Stimulated activated CD8-positive, alpha-beta memory T cell treated with anti-CD3 and anti-CD28 coated beads, Interleukin-15, amount 100 ng/mL, for 24 hours (primary cell): Measurements from ENCODE around the gene VPS35L.

Experiments
- DNase-seq: peaks from one replicate; pipeline ENCODE4 v3.0.0-alpha.2; 2020; ENCODE audit warnings: low read depth

Gene VPS35L

DNA sequence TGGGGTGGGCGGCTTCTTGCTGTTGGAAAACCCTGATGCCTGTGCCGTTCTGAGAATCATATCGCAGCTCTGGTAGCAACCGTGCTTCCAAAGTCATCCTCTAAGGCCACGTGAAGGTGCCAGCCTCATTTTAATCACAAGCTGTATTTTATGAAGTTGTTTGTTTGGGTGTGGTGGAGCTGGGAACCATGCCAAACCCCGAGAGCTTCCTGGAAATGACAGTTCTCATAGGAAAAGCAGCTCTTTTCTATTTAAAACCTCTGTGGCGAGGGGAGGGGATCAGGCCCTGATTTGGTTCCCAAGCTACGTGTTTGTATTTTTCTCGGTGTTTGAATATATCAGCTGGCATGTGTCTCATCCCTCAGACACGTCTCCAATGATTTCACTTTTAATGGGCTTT is 140.8 kb downstream of the VPS35L start:
- no peak for DNase-seq

- no peak for DNase-seq
Observed at GRCh38 chr16:19696961-19697360, 141.5 kb downstream of the VPS35L start.

DNA sequence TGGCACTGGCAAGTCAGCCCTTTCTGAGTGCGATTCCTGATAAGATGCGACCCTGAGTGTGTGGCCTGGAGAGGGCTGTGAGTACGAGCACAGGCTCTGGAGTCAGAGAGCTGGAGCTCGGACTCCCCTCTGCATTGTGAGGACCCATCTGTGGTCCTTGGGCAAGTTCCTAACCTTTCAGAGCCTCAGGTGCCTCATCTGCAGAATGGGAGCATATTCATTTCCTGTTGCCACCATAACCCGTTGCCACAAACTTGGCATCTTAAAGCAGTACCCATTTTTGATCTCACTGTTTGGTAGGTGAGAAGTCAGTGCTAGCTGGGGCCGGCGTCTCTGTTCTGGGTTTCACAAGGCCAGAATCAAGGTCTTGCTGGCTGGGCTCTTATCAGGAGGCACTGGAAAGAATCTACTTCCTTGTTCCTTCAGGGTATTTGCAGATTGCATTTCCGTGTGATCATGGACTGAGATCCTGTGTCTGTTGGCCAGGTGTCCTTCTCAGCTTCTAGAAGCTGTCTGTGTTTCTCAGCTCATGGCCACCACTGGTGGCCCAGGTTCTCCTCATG is 142.3 kb downstream of the VPS35L start:
- no peak for DNase-seq

GRCh38 chr16:19698480-19699465 is 143.3 kb downstream of the VPS35L start:
- DNase-seq, result no peak

GRCh38 chr16:19699472-19699871 is 144.0 kb downstream of the VPS35L start:
- DNase-seq, result no peak

DNA sequence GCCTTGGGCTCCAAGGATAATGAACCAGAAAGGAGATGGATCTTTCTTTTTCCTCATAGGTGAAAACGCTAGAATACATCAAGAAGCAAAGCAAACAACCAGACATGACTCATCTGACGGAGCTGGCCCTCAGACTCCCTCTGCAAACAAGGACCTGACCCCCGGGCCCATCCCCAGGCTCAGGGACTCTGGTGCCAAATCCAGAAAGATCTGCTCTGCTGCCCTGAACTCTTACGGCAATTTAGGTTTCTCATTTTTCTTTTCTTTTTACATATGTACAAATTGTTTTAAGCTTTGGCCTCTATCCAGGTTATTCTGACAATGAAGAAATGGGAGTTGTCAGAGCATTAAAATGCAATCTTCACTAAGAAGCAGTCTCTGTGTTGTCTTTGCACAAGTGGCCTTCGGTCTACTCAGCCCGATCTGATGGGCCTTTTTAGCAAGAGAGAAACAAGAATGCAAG is 144.8 kb downstream of the VPS35L start:
- DNase-seq, result no peak

DNA sequence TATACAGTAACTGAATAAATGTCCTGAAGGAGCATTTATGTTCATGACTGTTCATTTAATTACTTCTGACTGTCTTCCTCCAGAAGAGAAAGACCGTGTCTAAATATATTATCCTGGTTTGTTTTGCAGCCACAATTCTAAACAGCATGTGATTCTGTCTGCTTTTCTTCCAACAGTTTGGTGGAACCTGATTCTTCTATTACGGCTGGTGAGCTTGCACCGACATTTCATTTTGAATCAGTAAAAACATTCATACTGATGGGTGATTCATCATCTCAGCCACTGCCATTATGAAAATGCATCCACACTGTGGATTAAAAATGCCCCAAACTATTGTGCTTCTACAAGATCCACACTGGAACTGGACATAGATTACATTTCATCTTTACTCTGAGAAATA is 145.6 kb downstream of the VPS35L start:
- DNase-seq, result no peak

GRCh38 chr16:19703172-19703889 is 147.8 kb downstream of the VPS35L start:
- no peak for DNase-seq

DNA sequence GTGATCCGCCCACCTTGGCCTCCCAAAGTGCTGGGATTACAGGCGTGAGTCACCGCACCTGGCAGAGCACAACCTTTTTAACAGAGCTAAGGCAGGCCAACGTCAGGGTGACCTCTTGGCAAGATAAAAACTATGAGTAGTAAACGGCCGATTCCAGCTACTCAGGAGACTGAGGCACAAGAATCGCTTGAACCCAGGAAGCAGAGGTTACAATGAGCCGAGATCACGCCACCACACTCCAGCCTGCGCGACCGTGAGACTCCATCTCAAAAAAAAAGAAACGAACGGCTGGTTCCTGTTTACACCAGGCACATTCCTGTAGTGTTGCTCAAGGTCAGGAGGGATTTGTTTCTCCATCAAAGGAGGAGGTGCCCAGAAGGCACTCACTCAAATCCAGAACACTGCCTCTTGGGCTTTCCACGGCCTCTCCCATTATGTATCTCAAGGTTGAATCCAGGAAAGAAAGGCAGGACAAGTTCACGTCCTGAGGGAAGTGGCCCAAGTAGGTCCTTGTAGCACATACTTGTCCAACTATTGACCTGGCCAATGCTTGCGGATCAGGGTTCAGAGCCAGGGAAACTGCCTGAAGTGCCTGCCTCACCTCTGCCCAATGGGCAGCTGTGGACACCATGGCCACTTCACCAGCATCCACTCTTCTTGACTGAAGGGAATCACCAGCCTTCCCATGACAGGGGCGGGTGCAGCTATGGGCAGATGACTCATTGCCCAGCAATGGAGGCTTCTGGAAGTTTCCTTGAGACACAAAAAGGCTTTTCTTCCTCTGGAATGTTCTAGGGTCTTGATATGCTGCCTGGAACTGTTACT is 149.0 kb downstream of the VPS35L start:
- no peak for DNase-seq

DNA sequence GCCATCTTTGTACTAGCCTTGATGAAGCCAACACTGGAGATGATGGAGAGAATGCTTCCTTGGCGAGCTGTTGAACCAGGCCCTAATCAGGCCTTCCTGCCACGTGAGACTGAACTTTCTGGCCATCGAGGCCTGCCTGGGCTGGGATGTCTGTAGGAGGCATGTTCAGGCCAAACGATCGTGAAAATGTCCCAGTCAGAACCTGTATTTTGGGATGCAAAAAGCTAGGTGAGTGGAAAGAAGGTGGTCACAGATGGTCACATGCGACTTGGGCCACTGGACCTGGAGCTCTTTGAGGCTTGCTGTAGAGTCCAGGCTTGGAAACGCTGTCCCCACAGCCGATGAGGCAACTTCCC is 149.6 kb downstream of the VPS35L start:
- DNase-seq, result no peak

DNA sequence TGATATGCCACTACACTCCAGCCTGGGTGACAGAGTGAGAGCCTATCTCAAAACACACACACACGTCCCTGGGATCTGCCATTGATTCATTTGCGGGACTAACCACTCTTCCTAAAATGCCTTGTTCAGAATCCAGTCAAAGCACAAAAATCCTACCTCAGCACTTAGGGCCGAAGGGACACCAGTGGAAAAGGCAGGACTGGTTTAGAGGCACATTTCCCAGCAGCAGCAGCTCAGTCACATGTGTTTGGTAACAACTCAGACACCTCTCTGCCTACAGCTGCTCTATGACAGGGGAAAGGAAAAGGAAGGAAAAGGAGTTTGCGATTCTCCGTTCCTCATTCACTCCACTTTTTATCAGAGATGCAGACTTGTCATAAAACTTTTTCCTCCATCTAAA is 150.3 kb downstream of the VPS35L start:
- DNase-seq, result no peak

DNA sequence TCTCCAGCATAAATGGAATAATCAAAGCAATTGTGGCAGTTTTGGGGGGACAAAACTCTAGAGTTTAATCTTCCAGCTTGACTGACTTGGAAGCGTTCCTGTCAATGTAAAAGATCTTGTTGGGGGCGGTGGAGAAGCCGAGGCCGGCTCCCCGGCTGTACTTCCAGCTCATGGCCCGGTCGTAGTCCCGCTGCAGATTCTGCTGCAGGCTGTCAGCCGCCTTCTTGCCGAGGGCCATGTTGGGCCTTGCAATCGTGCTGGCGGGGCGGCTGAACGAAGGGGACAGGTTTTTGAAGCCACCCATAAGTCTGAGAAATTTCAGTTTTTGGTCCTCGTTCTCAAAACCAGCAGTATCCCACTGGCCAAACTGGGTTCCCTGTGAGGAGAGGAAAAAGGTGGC is 151.3 kb downstream of the VPS35L start:
- no peak for DNase-seq

DNA sequence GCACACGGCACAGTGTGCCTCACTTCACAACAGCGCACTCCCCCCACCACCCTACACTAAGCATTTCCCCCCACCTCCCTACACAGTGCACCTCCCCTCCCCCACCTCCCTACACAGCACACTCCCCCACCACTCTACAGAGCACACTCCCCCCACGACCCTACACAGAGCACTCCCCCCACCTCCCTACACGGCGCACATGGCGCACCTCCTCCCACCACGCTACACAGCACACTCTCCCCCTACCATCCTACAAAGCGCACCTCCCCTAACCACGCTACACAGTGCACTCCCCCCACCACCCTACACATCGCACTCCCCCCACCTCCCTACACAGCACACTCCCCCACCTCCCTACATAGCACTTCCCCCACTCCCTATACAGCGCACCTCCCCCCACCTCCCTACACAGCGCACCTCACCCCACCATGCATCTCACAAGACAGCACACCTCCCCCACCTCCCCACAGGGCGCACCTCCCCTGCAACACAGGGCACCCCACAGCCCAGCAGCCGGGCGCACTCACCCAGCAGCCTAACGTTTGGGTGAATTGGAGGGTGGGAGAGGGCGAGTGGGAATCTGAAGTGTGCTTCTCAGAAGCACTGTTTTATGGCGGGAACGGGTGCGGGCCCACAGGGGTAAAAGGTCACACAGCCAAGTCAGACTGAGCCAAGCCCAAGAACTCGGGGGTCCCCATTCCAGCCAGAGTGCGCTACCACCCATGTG is 152.2 kb downstream of the VPS35L start:
- no peak for DNase-seq

DNA sequence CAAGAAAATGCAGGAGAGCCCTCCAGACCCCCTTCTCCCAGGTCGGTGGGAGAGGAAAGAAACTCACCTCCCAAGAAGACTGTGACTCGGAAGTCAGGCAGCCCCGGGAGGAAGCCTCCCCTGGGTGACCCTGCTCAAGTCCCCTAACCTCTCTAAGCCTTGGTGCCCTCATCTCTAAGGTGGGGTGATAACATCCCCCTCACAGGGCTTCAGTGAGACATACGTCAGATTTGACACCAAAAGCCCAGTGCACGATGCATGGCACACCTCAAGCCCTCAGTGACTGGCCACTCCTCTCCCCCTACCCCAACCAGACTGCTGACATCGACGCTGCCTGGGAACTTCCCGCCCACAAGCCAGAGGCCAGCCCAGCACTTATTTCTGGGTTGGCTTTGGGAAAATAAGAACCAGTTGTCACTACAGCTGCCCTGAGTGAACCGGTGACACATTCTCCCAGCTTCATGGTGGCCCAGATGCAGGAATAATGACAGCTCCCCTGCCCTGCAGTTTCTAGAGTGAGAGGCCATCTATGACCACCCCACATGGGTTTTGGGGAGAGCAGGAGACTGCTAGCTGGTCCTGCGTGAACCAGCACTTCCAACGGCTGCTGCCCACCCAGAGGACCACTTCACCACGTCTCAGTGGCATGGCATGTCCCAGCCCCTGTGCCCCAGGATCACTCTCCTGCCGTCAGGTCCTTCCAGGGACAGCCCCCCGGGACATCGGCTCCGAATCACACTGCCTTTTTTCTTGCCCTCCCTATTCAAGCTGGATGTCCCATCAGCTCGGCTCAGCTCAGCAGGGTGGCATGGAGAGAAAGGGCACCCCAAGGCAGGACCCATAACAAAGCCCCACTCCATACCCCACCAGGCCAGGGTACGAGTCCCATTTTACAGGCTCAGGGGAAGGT is 153.0 kb downstream of the VPS35L start:
- no peak for DNase-seq

DNA sequence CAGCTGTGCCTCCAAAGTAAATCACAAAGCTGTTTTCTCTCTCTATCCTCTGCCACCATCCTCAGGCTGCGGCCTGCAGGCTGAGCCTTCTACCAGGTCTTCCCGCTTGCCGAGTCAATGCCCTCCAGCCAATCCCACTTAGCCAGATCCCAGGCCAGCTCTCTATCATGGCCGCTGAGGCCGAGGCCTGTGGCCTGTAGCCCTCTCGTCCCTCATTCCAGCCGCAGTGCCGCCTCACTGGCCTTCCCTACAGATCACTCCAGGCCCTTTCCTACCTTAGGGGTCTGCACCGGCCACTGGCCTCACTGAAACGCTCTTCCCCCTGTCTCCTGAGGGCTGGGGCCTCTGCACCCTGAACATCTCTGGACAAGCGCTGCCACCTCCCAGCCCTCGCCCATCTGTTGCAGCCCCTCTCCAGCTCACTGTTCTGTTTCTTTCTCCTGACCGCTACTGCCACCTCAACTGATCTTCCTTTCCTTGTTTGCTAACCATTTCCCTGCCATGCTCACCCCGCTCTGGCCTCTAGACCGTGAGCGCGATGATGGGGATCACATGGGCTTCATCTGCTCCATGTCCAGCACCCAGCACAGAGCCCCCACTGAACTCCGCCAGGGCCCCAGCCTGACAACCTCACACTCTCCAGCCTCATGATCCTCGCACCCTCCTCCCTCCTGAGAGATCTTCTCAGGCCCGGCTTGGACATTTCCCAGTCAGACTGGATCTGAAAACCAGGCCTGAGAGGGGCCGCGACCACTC is 154.1 kb downstream of the VPS35L start:
- DNase-seq, result no peak

DNA sequence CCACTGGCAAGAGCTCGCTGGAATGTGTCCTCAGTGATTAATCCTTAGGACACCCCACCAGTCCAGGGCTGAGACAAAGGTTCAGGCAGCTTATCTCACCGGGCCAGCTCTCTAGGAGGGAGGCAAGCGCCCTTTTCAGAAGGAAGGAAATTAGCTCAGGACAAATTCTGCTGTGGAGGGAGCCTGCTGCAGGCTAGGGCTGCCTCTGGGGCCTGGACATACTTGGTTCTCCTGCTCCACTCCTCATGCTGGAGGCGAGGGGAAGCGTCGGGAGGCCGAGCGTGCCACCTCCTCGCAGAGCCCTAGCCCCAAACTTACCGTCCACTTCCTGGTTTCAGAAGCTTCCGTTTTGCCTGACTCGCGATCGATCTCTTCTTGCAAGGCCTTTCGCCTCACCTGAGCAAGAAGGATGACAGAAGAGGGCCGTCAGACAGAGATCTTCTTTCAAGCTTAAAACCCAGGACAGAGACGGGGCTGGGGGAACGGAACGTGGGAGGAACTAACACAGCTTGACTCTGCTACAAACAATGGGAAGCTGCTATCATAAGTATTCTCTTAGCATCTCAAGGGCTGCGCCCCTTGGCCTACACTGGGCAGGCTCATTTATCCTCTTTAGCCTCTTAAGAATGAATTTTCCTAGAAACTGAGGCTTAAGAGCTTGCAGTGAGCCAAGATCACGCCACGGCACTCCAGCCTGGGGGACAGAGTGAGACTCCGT is 154.8 kb downstream of the VPS35L start:
- no peak for DNase-seq

GRCh38 chr16:19710991-19711545 is 155.6 kb downstream of the VPS35L start:
- no peak for DNase-seq

DNA sequence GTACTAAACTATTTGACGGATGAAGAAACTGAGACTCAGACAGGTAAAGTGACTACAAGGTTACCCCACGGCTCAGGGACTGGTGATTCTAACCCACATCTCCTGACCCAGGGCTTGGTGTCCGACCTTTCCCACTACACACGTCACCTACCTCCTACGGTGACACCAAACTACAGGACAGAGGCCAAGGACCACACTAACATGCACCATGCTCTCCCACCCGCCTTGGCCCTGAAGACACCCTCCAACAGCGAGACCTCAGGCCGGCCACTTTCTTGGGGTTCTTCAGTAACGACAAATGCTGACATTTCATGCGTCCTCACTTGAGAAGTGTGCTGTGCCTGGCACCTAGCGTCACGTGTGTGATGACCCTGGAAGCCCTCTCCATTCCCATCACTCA is 156.1 kb downstream of the VPS35L start:
- no peak for DNase-seq
